PC-9 (cell line): ENCODE results near the gene SUMO2. TPM values are rescaled to one million over a fixed set of nuclear protein-coding genes. Genes with fewer than 3 reads are reported as not detected.

ENCODE experiments used
- BruUV-seq: library from RNA; stranded (reverse); fragments of 400-500 nt; replicated peaks from 2 replicates; lab custom pipeline; 2021; lab: Mats Ljungman, UMichigan
- CTCF ChIA-PET: fragments of 300-600 bp; sonication (Branson Sonifier 250); formaldehyde crosslinking; loops from one replicate; lab custom pipeline; 2022; ENCODE audit warnings: antibody characterized with exemption; lab: Charles Lee
- POLR2A ChIA-PET: fragments of 300-600 bp; sonication (Branson Sonifier 250); formaldehyde crosslinking; loops from one replicate; lab custom pipeline; 2022; ENCODE audit warnings: antibody characterized with exemption; ENCODE audit not compliant: unreplicated experiment; lab: Charles Lee
- DNase-seq, 2 experiments: peaks; one replicate each; pipeline versions ENCODE4 v3.0.0 to v3.0.0-alpha.2; 2015 to 2022; ENCODE audit warnings: mixed read lengths in 1 of 2
- H2AFZ ChIP-seq: fragments of 200-600 bp; sonication (generic); 2 replicates; pipeline ENCODE4 v1.8.1; 2017; ENCODE audit warnings: antibody characterized with exemption
- H3F3A ChIP-seq: fragments of 200-600 bp; sonication (generic); 2 replicates; pipeline ENCODE4 v1.8.1; 2017; ENCODE audit warnings: antibody characterized with exemption, mild to moderate bottlenecking, low read depth; ENCODE audit not compliant: insufficient read depth
- H3K27ac ChIP-seq: fragments of 200-600 bp; sonication (generic); 2 replicates; pipeline ENCODE4 v1.6.1; 2016; ENCODE audit warnings: mixed run types
- H3K27me3 ChIP-seq: fragments of 200-600 bp; sonication (generic); 2 replicates; pipeline ENCODE4 v1.6.1; 2016; ENCODE audit warnings: low read depth, mixed run types; ENCODE audit not compliant: insufficient read depth
- H3K36me3 ChIP-seq: fragments of 200-600 bp; sonication (generic); 2 replicates; pipeline ENCODE4 v1.6.1; 2016; ENCODE audit warnings: low read depth, mixed run types
- H3K4me1 ChIP-seq: fragments of 200-600 bp; sonication (generic); replicated peaks from 2 replicates; pipeline ENCODE4 v1.6.1; 2016; ENCODE audit warnings: mixed run types; ENCODE audit not compliant: insufficient read depth
- H3K4me2 ChIP-seq: fragments of 200-600 bp; sonication (generic); 2 replicates; pipeline ENCODE4 v1.6.1; 2017; ENCODE audit warnings: mixed run types
- H3K4me3 ChIP-seq: fragments of 200-600 bp; sonication (generic); 2 replicates; pipeline ENCODE4 v1.6.1; 2016; ENCODE audit warnings: mixed run types
- H3K79me2 ChIP-seq: fragments of 200-600 bp; sonication (generic); 2 replicates; pipeline ENCODE4 v1.6.1; 2017; ENCODE audit warnings: low read depth, mixed run types
- H3K9me2 ChIP-seq: fragments of 200-600 bp; sonication (generic); 2 replicates; pipeline ENCODE4 v1.8.1; 2017; ENCODE audit warnings: mild to moderate bottlenecking; ENCODE audit not compliant: insufficient read depth
- H3K9me3 ChIP-seq: fragments of 200-600 bp; sonication (generic); 2 replicates; pipeline ENCODE4 v1.8.1; 2016; ENCODE audit warnings: low read depth; ENCODE audit not compliant: insufficient read depth
- H4K20me1 ChIP-seq: fragments of 200-600 bp; sonication (generic); 2 replicates; pipeline ENCODE4 v1.8.1; 2017; ENCODE audit not compliant: insufficient read depth
- EZH2 ChIP-seq: fragments of 200-600 bp; sonication (generic); IDR thresholded peaks from 2 replicates; pipeline ENCODE4 v1.8.0; 2017; ENCODE audit warnings: antibody characterized with exemption, low read depth
- intact Hi-C: fragments of 100-400 bp; cut with micrococcal nuclease; formaldehyde crosslinking; loops from one replicate; pipeline ENCODE4 v1.10.0; 2022; ENCODE audit not compliant: unreplicated experiment
- total RNA-seq: library from RNA; stranded (reverse); gene quantifications from 2 replicates; pipeline ENCODE4 v1.2.3, GENCODE V29; 2021
- TF ChIP-seq, protein P1 (sequence below): fragments of 200-600 bp; sonication (generic); conservative IDR thresholded peaks from 2 replicates; pipeline ENCODE4 v1.6.1; 2017; ENCODE audit warnings: mixed run types, antibody characterized with exemption, mild to moderate bottlenecking, moderate library complexity

The SUMO2 gene
- total RNA-seq, 1 experiment from 2014 or later: 486 TPM

- TF ChIP-seq EZH2: no peak
- TF ChIP-seq, protein P1, sequence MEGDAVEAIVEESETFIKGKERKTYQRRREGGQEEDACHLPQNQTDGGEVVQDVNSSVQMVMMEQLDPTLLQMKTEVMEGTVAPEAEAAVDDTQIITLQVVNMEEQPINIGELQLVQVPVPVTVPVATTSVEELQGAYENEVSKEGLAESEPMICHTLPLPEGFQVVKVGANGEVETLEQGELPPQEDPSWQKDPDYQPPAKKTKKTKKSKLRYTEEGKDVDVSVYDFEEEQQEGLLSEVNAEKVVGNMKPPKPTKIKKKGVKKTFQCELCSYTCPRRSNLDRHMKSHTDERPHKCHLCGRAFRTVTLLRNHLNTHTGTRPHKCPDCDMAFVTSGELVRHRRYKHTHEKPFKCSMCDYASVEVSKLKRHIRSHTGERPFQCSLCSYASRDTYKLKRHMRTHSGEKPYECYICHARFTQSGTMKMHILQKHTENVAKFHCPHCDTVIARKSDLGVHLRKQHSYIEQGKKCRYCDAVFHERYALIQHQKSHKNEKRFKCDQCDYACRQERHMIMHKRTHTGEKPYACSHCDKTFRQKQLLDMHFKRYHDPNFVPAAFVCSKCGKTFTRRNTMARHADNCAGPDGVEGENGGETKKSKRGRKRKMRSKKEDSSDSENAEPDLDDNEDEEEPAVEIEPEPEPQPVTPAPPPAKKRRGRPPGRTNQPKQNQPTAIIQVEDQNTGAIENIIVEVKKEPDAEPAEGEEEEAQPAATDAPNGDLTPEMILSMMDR: no peak
- H2AFZ ChIP-seq: no peak overlapping the region
- H3K9me2 ChIP-seq: no peaks in the 10 kb centered on the region
- no peaks in the 10 kb centered on the region for H3K27me3 ChIP-seq
- no TSS peak for BruUV-seq
- H3K4me3 ChIP-seq: no peak overlapping the region
- intact Hi-C loops: no loop called here
- no peak overlapping the region for H3K4me2 ChIP-seq
- POLR2A ChIA-PET: no interaction called here
- H3K27ac ChIP-seq: no peak overlapping the region
- no peak for DNase-seq
- H4K20me1 ChIP-seq: 0 out of 2 replicates have a peak, but pooled peaks cover 5% of the 10 kb centered on the region
- H3K36me3 ChIP-seq: peaks cover 20% of the 10 kb centered on the region
- H3K4me1 ChIP-seq: no peaks in the 10 kb centered on the region
- peaks cover 3% of the 10 kb centered on the region; the same call in 1 of the 2 replicates for H3F3A ChIP-seq
- no peaks in the 10 kb centered on the region for H3K79me2 ChIP-seq
- H3K9me3 ChIP-seq: no peaks in the 10 kb centered on the region
- CTCF ChIA-PET: no interaction called here
These were observed 35.4 kb upstream of the SUMO2 start for GRCh38 chr17:75218131-75218530.

- no peaks in the 10 kb centered on the region for H3K9me2 ChIP-seq
- H3K4me1 ChIP-seq: peaks cover 12% of the 10 kb centered on the region
- H3K4me2 ChIP-seq: no peak overlapping the region
- peaks cover 50% of the 10 kb centered on the region for H3K79me2 ChIP-seq
- intact Hi-C loops: loop anchor here (10.0 kb wide), 1 partner anchor 174 kb away; no protein-coding TSS in a partner anchor
- no peak overlapping the region for H3K4me3 ChIP-seq
- no TSS peak for BruUV-seq
- TF ChIP-seq, protein P1: no peak
- no peak for TF ChIP-seq EZH2
- no peaks in the 10 kb centered on the region for H3K9me3 ChIP-seq
- POLR2A ChIA-PET: interaction anchor here (0.5 kb wide), 1 partner anchor 100 kb away, joined by 8 read pairs; no protein-coding TSS in a partner anchor
- no peak overlapping the region for H2AFZ ChIP-seq
- CTCF ChIA-PET: no interaction called here
- peaks cover 28% of the 10 kb centered on the region for H3K36me3 ChIP-seq
- H3K27ac ChIP-seq: no peak overlapping the region
- DNase-seq: no peak
- no peaks in the 10 kb centered on the region for H3K27me3 ChIP-seq
- no peaks in the 10 kb centered on the region; the same call in none of the 2 replicates for H4K20me1 ChIP-seq
- H3F3A ChIP-seq: peaks cover 16% of the 10 kb centered on the region
These were observed 26.3 kb upstream of the SUMO2 start for GRCh38 chr17:75209061-75209460.

DNA sequence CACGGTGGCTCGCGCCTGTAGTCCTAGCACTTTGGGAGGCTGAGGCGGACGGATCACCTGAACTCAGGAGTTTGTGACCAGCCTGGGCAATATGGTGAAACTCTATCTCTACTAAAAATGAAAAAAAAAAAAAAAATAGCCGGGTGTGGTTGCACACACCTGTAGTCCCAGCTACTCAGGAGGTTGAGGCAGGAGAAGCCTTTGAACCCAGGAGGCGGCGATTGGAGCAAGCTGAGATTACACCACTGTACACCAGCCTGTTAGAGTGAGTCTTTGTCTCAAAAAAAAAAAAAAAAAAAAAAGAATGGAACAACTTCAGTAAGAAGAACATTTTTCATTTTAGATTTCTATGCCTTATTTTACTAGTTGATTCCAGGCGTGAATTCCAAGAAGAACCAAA, 25.4 kb upstream of the SUMO2 start:
- Histone ChIP-seq H3K4me1 (peaks cover 14% of the 10 kb centered on the region), H2AFZ (no peak overlapping the region), H3K4me3 (no peak overlapping the region), H4K20me1 (no peaks in the 10 kb centered on the region; the same call in none of the 2 replicates), H3F3A (peaks cover 23% of the 10 kb centered on the region), H3K79me2 (peaks cover 51% of the 10 kb centered on the region), H3K4me2 (no peak overlapping the region), H3K27me3 (no peaks in the 10 kb centered on the region), H3K27ac (no peak overlapping the region), H3K36me3 (peaks cover 26% of the 10 kb centered on the region), H3K9me2 (no peaks in the 10 kb centered on the region), H3K9me3 (no peaks in the 10 kb centered on the region)
- DNase-seq: no peak
- CTCF ChIA-PET: no interaction called here
- BruUV-seq: no TSS peak
- TF ChIP-seq, protein P1: no peak
- TF ChIP-seq EZH2: no peak
- intact Hi-C loops: loop anchor here (10.0 kb wide), 1 partner anchor 173 kb away; no protein-coding TSS in a partner anchor
- POLR2A ChIA-PET: no interaction called here
